Medulla oblongata (tissue), 1 donor: ENCODE measurements around the gene FIGLA.
"Not testable (repeated sequence)": the region's sequence is repeated elsewhere in the genome, so short reads cannot be mapped to it uniquely, and the experiment has no call there.

Experiments used
- DNase-seq: peaks from one replicate; pipeline ENCODE4 v3.0.0-alpha.2; 2015; ENCODE audit errors: extremely low spot score

The FIGLA gene

GRCh38 chr2:70746094-70746974 lies 44.1 kb downstream of the FIGLA start:
- DNase-seq, result peak; percentile 68

- DNase-seq, result no peak
These were observed 45.1 kb downstream of the FIGLA start for GRCh38 chr2:70745276-70745825.

GRCh38 chr2:70744397-70744796 lies 46.0 kb downstream of the FIGLA start:
- no peak for DNase-seq

- DNase-seq, result no peak
These were observed 46.8 kb downstream of the FIGLA start for GRCh38 chr2:70743677-70744076.

GRCh38 chr2:70743068-70743467 lies 47.4 kb downstream of the FIGLA start:
- no peak for DNase-seq

- not testable (repeated sequence) for DNase-seq
These were observed 51.0 kb downstream of the FIGLA start for GRCh38 chr2:70739492-70739891.

GRCh38 chr2:70738159-70738558 lies 52.3 kb downstream of the FIGLA start:
- DNase-seq, result no peak

GRCh38 chr2:70735071-70735470 lies 55.4 kb downstream of the FIGLA start:
- DNase-seq, result no peak

- DNase-seq, result no peak
These were observed 56.7 kb downstream of the FIGLA start for GRCh38 chr2:70733646-70734180.

GRCh38 chr2:70732766-70733645 lies 57.4 kb downstream of the FIGLA start:
- no peak for DNase-seq

- no peak for DNase-seq
These were observed 59.7 kb downstream of the FIGLA start for GRCh38 chr2:70730730-70731129.

- no peak for DNase-seq
These were observed 60.8 kb downstream of the FIGLA start for GRCh38 chr2:70729647-70730046.

- no peak for DNase-seq
These were observed 62.3 kb downstream of the FIGLA start for GRCh38 chr2:70728128-70728527.
